HCT116 (cell line): ENCODE data around the gene WDR5. TPM values are rescaled to one million over a fixed set of nuclear protein-coding genes. Genes with fewer than 3 reads are reported as not detected.

Experiments used
- ATAC-seq: fragments of 200-7000 bp; cut with Tn5 transposase; 2 replicates; pipeline ENCODE4 v1.9.1; 2020; ENCODE audit warnings: mild to moderate bottlenecking, moderate library complexity
- BruUV-seq: library from RNA; stranded (reverse); fragments of 400-500 nt; replicated peaks from 2 replicates; lab custom pipeline; 2021; lab: Mats Ljungman, UMichigan
- CTCF ChIA-PET: fragments of 300-600 bp; sonication (Branson Sonifier 250); formaldehyde crosslinking; loops from one replicate; lab custom pipeline; 2021; ENCODE audit warnings: antibody characterized with exemption; lab: Charles Lee
- POLR2A ChIA-PET: fragments of 300-600, 350-600 bp; sonication (Branson Sonifier 250); formaldehyde crosslinking; loops from one replicate; lab custom pipeline; 2021; ENCODE audit warnings: antibody characterized with exemption; lab: Charles Lee
- RAD21 ChIA-PET, 2 experiments: fragments of 300-600 bp; sonication (Branson Sonifier 250); formaldehyde crosslinking; loops; one replicate each; lab custom pipeline; 2023; ENCODE audit warnings: low total read pairs in 2 of 2; ENCODE audit not compliant: uncharacterized antibody in 2 of 2, unreplicated experiment in 2 of 2, low non-redundant PET in 1 of 2; lab: Charles Lee
- DNase-seq: peaks from one replicate; pipeline ENCODE4 v3.0.0-alpha.2; 2010; ENCODE audit warnings: low read depth, low spot score
- H2AFZ ChIP-seq: fragments of 200-600 bp; shearing (Covaris generic), sonication (generic); 2 replicates; pipeline ENCODE4 v1.6.1; 2017; ENCODE audit warnings: low read depth, mixed run types, mixed read lengths, antibody characterized with exemption, low read length; ENCODE audit not compliant: poor library complexity, severe bottlenecking
- H3K27ac ChIP-seq: 2 replicates; pipeline ENCODE4 v1.5.1; 2012; ENCODE audit warnings: low read depth, low read length
- H3K27me3 ChIP-seq: fragments of 200-600 bp; sonication (generic); 2 replicates; pipeline ENCODE4 v1.6.1; 2016; ENCODE audit warnings: mixed run types, low read length, mixed read lengths; ENCODE audit not compliant: insufficient read depth
- H3K36me3 ChIP-seq, 2 experiments: fragments of 200-500 bp in 1 of 2; fragments of 200-600 bp in 1 of 2; sonication (Bioruptor generic) in 1 of 2; sonication (generic) in 1 of 2; 2 replicates each; pipeline versions ENCODE4 v1.5.1 to v1.6.1; 2014 to 2016; ENCODE audit warnings: low read length in 2 of 2, inconsistent platforms in 1 of 2, mixed read lengths in 1 of 2, mixed run types in 1 of 2; ENCODE audit not compliant: insufficient read depth in 2 of 2, control insufficient read depth in 1 of 2
- H3K4me1 ChIP-seq, 2 experiments: fragments of 200-600 bp in 1 of 2; sonication (generic) in 1 of 2; 2 replicates each; pipeline versions ENCODE4 v1.5.1 to v1.6.1; 2012 to 2017; ENCODE audit warnings: low read length in 2 of 2, inconsistent platforms in 1 of 2, mild to moderate bottlenecking in 1 of 2, mixed read lengths in 1 of 2, mixed run types in 1 of 2, moderate library complexity in 1 of 2; ENCODE audit not compliant: insufficient read depth in 2 of 2, control insufficient read depth in 1 of 2
- H3K4me2 ChIP-seq: fragments of 200-600 bp; sonication (generic); 2 replicates; pipeline ENCODE4 v1.6.1; 2017; ENCODE audit warnings: mixed run types, low read length, mixed read lengths
- H3K4me3 ChIP-seq, 2 experiments: fragments of 200-600 bp in 1 of 2; sonication (generic) in 1 of 2; replicated peaks in 1 of 2; 2 replicates each; pipeline ENCODE4 v1.5.1; 2011 to 2016; ENCODE audit warnings: low read length in 2 of 2, control low read depth in 1 of 2, low read depth in 1 of 2, mild to moderate bottlenecking in 1 of 2, mixed read lengths in 1 of 2, mixed run types in 1 of 2
- H3K79me2 ChIP-seq: fragments of 200-600 bp; sonication (generic); 2 replicates; pipeline ENCODE4 v1.6.1; 2017; ENCODE audit warnings: mild to moderate bottlenecking, mixed run types, low read length, moderate library complexity, mixed read lengths; ENCODE audit not compliant: insufficient read depth
- H3K9ac ChIP-seq: fragments of 200-600 bp; sonication (generic); 2 replicates; pipeline ENCODE4 v1.6.1; 2016; ENCODE audit warnings: low read length, mixed read lengths
- H3K9me2 ChIP-seq: fragments of 200-600 bp; sonication (generic), shearing (Covaris generic); 2 replicates; pipeline ENCODE4 v1.6.1; 2017; ENCODE audit warnings: mixed run types, mild to moderate bottlenecking, moderate library complexity; ENCODE audit not compliant: insufficient read depth
- H3K9me3 ChIP-seq, 2 experiments: fragments of 200-500 bp in 1 of 2; fragments of 200-600 bp in 1 of 2; sonication (Bioruptor generic) in 1 of 2; sonication (generic) in 1 of 2; 2 replicates each; pipeline ENCODE4 v1.6.1; 2014 to 2017; ENCODE audit warnings: low read length in 2 of 2, mixed read lengths in 2 of 2, inconsistent platforms in 1 of 2, low read depth in 1 of 2, mild to moderate bottlenecking in 1 of 2, mixed run types in 1 of 2, moderate library complexity in 1 of 2; ENCODE audit not compliant: control insufficient read depth in 1 of 2, insufficient read depth in 1 of 2
- H4K20me1 ChIP-seq: fragments of 200-600 bp; sonication (generic), shearing (Covaris generic); 2 replicates; pipeline ENCODE4 v1.6.1; 2017; ENCODE audit warnings: mixed run types, mild to moderate bottlenecking, moderate library complexity; ENCODE audit not compliant: insufficient read depth
- CEBPB ChIP-seq: IDR thresholded peaks from 2 replicates; pipeline ENCODE4 v1.6.1; 2012; ENCODE audit warnings: low read depth
- CTCF ChIP-seq, 3 experiments: fragments of 200-600 bp in 1 of 3; sonication (generic) in 1 of 3; IDR thresholded peaks in 2 of 3; conservative IDR thresholded peaks in 1 of 3; 2 replicates each; pipeline ENCODE4 v1.5.1; 2012 to 2017; ENCODE audit warnings: low read depth in 2 of 3, low read length in 2 of 3, antibody characterized with exemption in 1 of 3, borderline replicate concordance in 1 of 3, control low read depth in 1 of 3, mild to moderate bottlenecking in 1 of 3, mixed read lengths in 1 of 3, mixed run types in 1 of 3, moderate library complexity in 1 of 3; ENCODE audit not compliant: insufficient read depth in 1 of 3
- EGR1 ChIP-seq: IDR thresholded peaks from 2 replicates; pipeline ENCODE4 v1.6.1; 2012; ENCODE audit warnings: low read depth
- ELF1 ChIP-seq: IDR thresholded peaks from 2 replicates; pipeline ENCODE4 v1.6.1; 2012; ENCODE audit warnings: low read depth, borderline replicate concordance
- EZH2 ChIP-seq: fragments of 200-600 bp; sonication (generic); IDR thresholded peaks from 2 replicates; pipeline ENCODE4 v1.6.1; 2017; ENCODE audit warnings: antibody characterized with exemption, mixed run types
- EZH2phosphoT487 ChIP-seq: fragments of 200-600 bp; IDR thresholded peaks from 2 replicates; pipeline ENCODE4 v1.6.1; 2018; ENCODE audit warnings: antibody characterized with exemption, borderline replicate concordance
- FOSL1 ChIP-seq: IDR thresholded peaks from 2 replicates; pipeline ENCODE4 v1.6.1; 2012; ENCODE audit warnings: low read depth
- JUND ChIP-seq: IDR thresholded peaks from 2 replicates; pipeline ENCODE4 v1.6.1; 2012
- MAX ChIP-seq: IDR thresholded peaks from 2 replicates; pipeline ENCODE4 v1.6.1; 2012
- POLR2A ChIP-seq: IDR thresholded peaks from 2 replicates; pipeline ENCODE4 v1.7.0; 2011; ENCODE audit warnings: borderline replicate concordance; ENCODE audit not compliant: insufficient read depth, insufficient read length; ENCODE audit errors: extremely low read depth
- SIN3A ChIP-seq: IDR thresholded peaks from 2 replicates; pipeline ENCODE4 v1.6.1; 2012; ENCODE audit warnings: low read depth
- SRF ChIP-seq: IDR thresholded peaks from 2 replicates; pipeline ENCODE4 v1.6.1; 2012; ENCODE audit warnings: low read depth
- YY1 ChIP-seq: IDR thresholded peaks from 2 replicates; pipeline ENCODE4 v1.6.1; 2011; ENCODE audit warnings: low read length, low read depth, moderate library complexity, mild to moderate bottlenecking; ENCODE audit not compliant: insufficient replicate concordance; ENCODE audit errors: extremely low read depth
- ZFX ChIP-seq: fragments of 450-650 bp; IDR thresholded peaks from 2 replicates; pipeline ENCODE4 v1.6.1; 2017
- ZNF274 ChIP-seq: fragments of 200-500 bp; sonication (Bioruptor generic); IDR thresholded peaks from 2 replicates; pipeline ENCODE4 v1.6.1; 2014; ENCODE audit warnings: mild to moderate bottlenecking, low read depth, low read length, inconsistent platforms
- intact Hi-C: fragments of 100-400 bp; cut with micrococcal nuclease; formaldehyde crosslinking; loops from 2 replicates; pipeline ENCODE4 v1.10.0; 2022
- total RNA-seq: library from RNA; stranded (reverse); gene quantifications from one replicate; pipeline ENCODE4 v1.2.1, GENCODE V29; 2021; ENCODE audit not compliant: unreplicated experiment
- TF ChIP-seq, protein P1 (sequence below): IDR thresholded peaks from 2 replicates; pipeline ENCODE4 v1.6.1; 2012; ENCODE audit warnings: low read depth

The WDR5 gene
- total RNA-seq, 1 experiment from 2014 or later, result 55.8 TPM

DNA sequence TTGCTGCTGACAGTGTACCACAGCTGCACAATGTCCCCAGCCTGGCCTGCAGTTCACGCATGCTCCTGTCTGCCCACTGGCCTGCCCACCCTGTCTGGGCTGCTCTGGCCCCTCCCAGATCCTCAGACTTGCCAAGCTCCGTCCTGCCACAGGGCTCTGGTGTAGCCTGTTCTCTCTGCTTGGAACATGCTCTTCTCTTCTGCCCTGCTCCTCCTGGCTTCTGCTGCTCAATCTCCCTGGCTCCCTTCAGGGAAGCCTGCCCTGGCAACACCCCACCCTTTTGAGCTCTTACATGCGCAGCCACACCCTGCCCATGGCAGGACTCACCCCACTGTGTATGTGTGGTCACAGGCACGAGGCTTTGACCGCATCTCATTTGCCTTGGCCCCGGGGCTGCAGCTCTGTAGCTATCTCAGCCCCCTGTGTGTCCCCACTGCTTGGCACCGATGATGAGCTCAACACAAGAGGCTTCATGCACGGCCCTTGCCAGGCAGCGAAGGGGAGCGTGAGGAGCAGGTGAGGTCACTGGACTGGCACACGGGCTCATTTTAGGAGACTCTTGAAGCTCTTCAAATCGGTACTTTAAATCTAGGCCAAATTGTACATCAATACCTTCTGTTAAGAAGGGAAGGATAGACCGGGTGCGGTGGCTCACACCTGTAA is 47.7 kb upstream of the WDR5 start:
- Histone ChIP-seq H3K79me2 (no peaks in the 10 kb centered on the region), H3K4me2 (no peak overlapping the region), H3K36me3 (no peaks in the 10 kb centered on the region), H3K27ac (no peak overlapping the region), H4K20me1 (no peaks in the 10 kb centered on the region), H3K27me3 (no peaks in the 10 kb centered on the region), H2AFZ (no peak overlapping the region), H3K4me3 (no peak overlapping the region), H3K4me1 (no peaks in the 10 kb centered on the region), H3K9me2 (no peaks in the 10 kb centered on the region), H3K9ac (no peak overlapping the region), H3K9me3 (0 out of 4 replicates have a peak, but pooled peaks cover 0 to 5% of the 10 kb centered on the region in 2 experiments)
- ChIA-PET CTCF (no interaction called here), POLR2A (no interaction called here), RAD21 (no interaction called here)
- intact Hi-C loops, result no loop called here
- BruUV-seq, result no TSS peak
- no peak for TF ChIP-seq ZFX
- TF ChIP-seq CEBPB, result no peak
- no peak for TF ChIP-seq SRF
- no peak for TF ChIP-seq EZH2
- no peak for TF ChIP-seq ZNF274
- TF ChIP-seq ELF1, result no peak
- TF ChIP-seq, protein P1, sequence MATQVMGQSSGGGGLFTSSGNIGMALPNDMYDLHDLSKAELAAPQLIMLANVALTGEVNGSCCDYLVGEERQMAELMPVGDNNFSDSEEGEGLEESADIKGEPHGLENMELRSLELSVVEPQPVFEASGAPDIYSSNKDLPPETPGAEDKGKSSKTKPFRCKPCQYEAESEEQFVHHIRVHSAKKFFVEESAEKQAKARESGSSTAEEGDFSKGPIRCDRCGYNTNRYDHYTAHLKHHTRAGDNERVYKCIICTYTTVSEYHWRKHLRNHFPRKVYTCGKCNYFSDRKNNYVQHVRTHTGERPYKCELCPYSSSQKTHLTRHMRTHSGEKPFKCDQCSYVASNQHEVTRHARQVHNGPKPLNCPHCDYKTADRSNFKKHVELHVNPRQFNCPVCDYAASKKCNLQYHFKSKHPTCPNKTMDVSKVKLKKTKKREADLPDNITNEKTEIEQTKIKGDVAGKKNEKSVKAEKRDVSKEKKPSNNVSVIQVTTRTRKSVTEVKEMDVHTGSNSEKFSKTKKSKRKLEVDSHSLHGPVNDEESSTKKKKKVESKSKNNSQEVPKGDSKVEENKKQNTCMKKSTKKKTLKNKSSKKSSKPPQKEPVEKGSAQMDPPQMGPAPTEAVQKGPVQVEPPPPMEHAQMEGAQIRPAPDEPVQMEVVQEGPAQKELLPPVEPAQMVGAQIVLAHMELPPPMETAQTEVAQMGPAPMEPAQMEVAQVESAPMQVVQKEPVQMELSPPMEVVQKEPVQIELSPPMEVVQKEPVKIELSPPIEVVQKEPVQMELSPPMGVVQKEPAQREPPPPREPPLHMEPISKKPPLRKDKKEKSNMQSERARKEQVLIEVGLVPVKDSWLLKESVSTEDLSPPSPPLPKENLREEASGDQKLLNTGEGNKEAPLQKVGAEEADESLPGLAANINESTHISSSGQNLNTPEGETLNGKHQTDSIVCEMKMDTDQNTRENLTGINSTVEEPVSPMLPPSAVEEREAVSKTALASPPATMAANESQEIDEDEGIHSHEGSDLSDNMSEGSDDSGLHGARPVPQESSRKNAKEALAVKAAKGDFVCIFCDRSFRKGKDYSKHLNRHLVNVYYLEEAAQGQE, result no peak
- no peak for TF ChIP-seq YY1
- no peak for TF ChIP-seq CTCF (IDR thresholded peaks at IDR 0.05 in 2 of 3, conservative IDR thresholded peaks at IDR 0.05 in 1 of 3; ENCODE audit: borderline replicate concordance in 1 of 3, insufficient read depth in 1 of 3, low read depth in 2 of 3, low read length in 2 of 3)
- no peak for TF ChIP-seq FOSL1
- TF ChIP-seq POLR2A, result no peak
- TF ChIP-seq EZH2phosphoT487, result no peak
- TF ChIP-seq JUND, result no peak
- TF ChIP-seq SIN3A, result no peak
- TF ChIP-seq EGR1, result no peak
- TF ChIP-seq MAX, result no peak
- DNase-seq, result no peak
- ATAC-seq, result no peak
